SK-N-SH (cell line): ENCODE measurements around the gene SEMA6C. TPM values are rescaled to one million over a fixed set of nuclear protein-coding genes. Genes with fewer than 3 reads are reported as not detected.

Source experiments
- CTCF ChIA-PET: fragments of 300-600, 350-600 bp; formaldehyde crosslinking; extraction: SDS; loops from one replicate; lab custom pipeline; 2021; lab: Yijun Ruan, JAX
- POLR2A ChIA-PET: fragments of 350-600 bp; sonication (Branson Sonifier 250); formaldehyde crosslinking; extraction: SDS; loops from one replicate; lab custom pipeline; 2020; ENCODE audit warnings: antibody characterized with exemption, inconsistent platforms; lab: Yijun Ruan, JAX
- DNase-seq: peaks from one replicate; pipeline ENCODE4 v3.0.0; 2012
- H2AFZ ChIP-seq: fragments of 200-600 bp; sonication (generic); 2 replicates; pipeline ENCODE4 v1.8.1; 2016; ENCODE audit warnings: antibody characterized with exemption, mild to moderate bottlenecking, low read depth
- H3F3A ChIP-seq: fragments of 200-600 bp; sonication (generic); replicated peaks from 2 replicates; pipeline ENCODE3; 2016; ENCODE audit warnings: antibody characterized with exemption, mild to moderate bottlenecking; ENCODE audit not compliant: insufficient read depth
- H3K27ac ChIP-seq, 2 experiments: fragments of 200-500 bp in 1 of 2; fragments of 200-600 bp in 1 of 2; sonication (Bioruptor generic) in 1 of 2; sonication (generic), shearing (Covaris generic) in 1 of 2; 2 replicates each; pipeline versions ENCODE4 v1.5.1 to v1.6.1; 2014 to 2016; ENCODE audit warnings: low read depth in 2 of 2, inconsistent platforms in 1 of 2, low read length in 1 of 2, mild to moderate bottlenecking in 1 of 2, mixed read lengths in 1 of 2
- H3K27me3 ChIP-seq: fragments of 200-600 bp; sonication (generic), shearing (Covaris generic); 2 replicates; pipeline ENCODE4 v1.6.1; 2016; ENCODE audit warnings: mixed run types; ENCODE audit not compliant: insufficient read depth
- H3K36me3 ChIP-seq, 2 experiments: fragments of 200-500 bp in 1 of 2; fragments of 200-600 bp in 1 of 2; sonication (Bioruptor generic) in 1 of 2; sonication (generic) in 1 of 2; replicated peaks in 1 of 2; 2 replicates each; pipeline versions ENCODE3 to v1.5.1; 2014 to 2016; ENCODE audit warnings: low read length in 1 of 2, mild to moderate bottlenecking in 1 of 2; ENCODE audit not compliant: insufficient read depth in 2 of 2, control insufficient read depth in 1 of 2
- H3K4me1 ChIP-seq, 2 experiments: fragments of 200-500 bp in 1 of 2; fragments of 200-600 bp in 1 of 2; sonication (Bioruptor generic) in 1 of 2; sonication (generic), shearing (Covaris generic) in 1 of 2; 2 replicates each; pipeline versions ENCODE4 v1.5.1 to v1.6.1; 2014 to 2016; ENCODE audit warnings: low read depth in 1 of 2, low read length in 1 of 2, mixed run types in 1 of 2; ENCODE audit not compliant: insufficient read depth in 2 of 2, control insufficient read depth in 1 of 2
- H3K4me2 ChIP-seq: fragments of 200-600 bp; sonication (generic), shearing (Covaris generic); 2 replicates; pipeline ENCODE4 v1.6.1; 2017; ENCODE audit warnings: mixed run types
- H3K4me3 ChIP-seq, 2 experiments: fragments of 200-500 bp in 1 of 2; fragments of 200-600 bp in 1 of 2; sonication (Bioruptor generic) in 1 of 2; sonication (generic), shearing (Covaris generic) in 1 of 2; 2 replicates each; pipeline versions ENCODE4 v1.5.1 to v1.8.1; 2014 to 2016; ENCODE audit warnings: low read depth in 2 of 2, inconsistent platforms in 1 of 2, low read length in 1 of 2, mild to moderate bottlenecking in 1 of 2, mixed read lengths in 1 of 2, moderate library complexity in 1 of 2
- H3K79me2 ChIP-seq: fragments of 200-600 bp; sonication (generic); 2 replicates; pipeline ENCODE4 v1.8.1; 2017; ENCODE audit warnings: mild to moderate bottlenecking; ENCODE audit not compliant: insufficient read depth
- H3K9ac ChIP-seq: fragments of 200-600 bp; sonication (generic); 2 replicates; pipeline ENCODE4 v1.6.1; 2017; ENCODE audit warnings: mixed run types
- H3K9me2 ChIP-seq: fragments of 200-600 bp; sonication (generic); 2 replicates; pipeline ENCODE4 v1.6.1; 2017; ENCODE audit warnings: mixed run types
- H3K9me3 ChIP-seq: fragments of 200-600 bp; sonication (generic); 2 replicates; pipeline ENCODE4 v1.6.1; 2017; ENCODE audit warnings: mixed run types, mild to moderate bottlenecking, moderate library complexity
- H4K20me1 ChIP-seq: fragments of 200-600 bp; sonication (generic); 2 replicates; pipeline ENCODE4 v1.6.1; 2017; ENCODE audit warnings: mild to moderate bottlenecking, mixed run types; ENCODE audit not compliant: insufficient read depth
- CHD2 ChIP-seq: fragments of 150-350 bp; IDR thresholded peaks from 2 replicates; pipeline ENCODE4 v1.6.1; 2018; ENCODE audit warnings: low read length; ENCODE audit not compliant: partially characterized antibody
- EP300 ChIP-seq, 2 experiments: IDR thresholded peaks; 2 replicates each; pipeline versions ENCODE4 v1.4.0 to v1.6.1; 2012; ENCODE audit warnings: borderline replicate concordance in 1 of 2, low read depth in 1 of 2, low read length in 1 of 2
- MXI1 ChIP-seq: IDR thresholded peaks from 2 replicates; pipeline ENCODE4 v1.6.1; 2012; ENCODE audit warnings: mild to moderate bottlenecking, low read depth, low read length, improper control_type of control experiment
- NRF1 ChIP-seq: IDR thresholded peaks from 2 replicates; pipeline ENCODE4 v1.6.1; 2012; ENCODE audit warnings: low read depth, mild to moderate bottlenecking, low read length
- POLR2AphosphoS5 ChIP-seq: IDR thresholded peaks from 2 replicates; pipeline ENCODE4 v1.6.1; 2012; ENCODE audit warnings: low read depth, low read length
- RAD21 ChIP-seq: IDR thresholded peaks from 2 replicates; pipeline ENCODE4 v1.6.1; 2012; ENCODE audit warnings: mild to moderate bottlenecking, low read length
- RCOR1 ChIP-seq: fragments of 150-350 bp; IDR thresholded peaks from 2 replicates; pipeline ENCODE4 v1.6.1; 2017; ENCODE audit warnings: antibody characterized with exemption, low read length
- TAF1 ChIP-seq: IDR thresholded peaks from 2 replicates; pipeline ENCODE4 v1.6.1; 2012; ENCODE audit warnings: low read depth, mild to moderate bottlenecking, low read length, moderate library complexity, borderline replicate concordance
- WGBS: methylation state at CpG from one replicate; pipeline ENCODE4 v1.1.6; 2017; ENCODE audit warnings: low lambda C conversion rate; 5-methylcytosine and 5-hydroxymethylcytosine counted together
- polyA plus RNA-seq, 3 experiments: library from polyadenylated mRNA; depleted of rRNA; stranded (reverse); fragments of >200 nt; gene quantifications; 2 replicates each; pipeline ENCODE4 v1.2.3, GENCODE V29; 2012
- TF ChIP-seq, protein P1 (sequence below): IDR thresholded peaks from 2 replicates; pipeline ENCODE4 v1.4.0; 2012; ENCODE audit warnings: low read depth, borderline replicate concordance
- TF ChIP-seq, protein P2 (sequence below): IDR thresholded peaks from 2 replicates; pipeline ENCODE4; 2012
- TF ChIP-seq, protein P3 (sequence below): IDR thresholded peaks from 2 replicates; pipeline ENCODE4 v1.4.0; 2012; ENCODE audit warnings: low read depth, borderline replicate concordance
- TF ChIP-seq, protein P4 (sequence below): fragments of 200-600 bp; sonication (generic); IDR thresholded peaks from 2 replicates; pipeline ENCODE4 v1.6.1; 2017; ENCODE audit warnings: antibody characterized with exemption, mild to moderate bottlenecking, moderate library complexity

Gene SEMA6C, protein sequence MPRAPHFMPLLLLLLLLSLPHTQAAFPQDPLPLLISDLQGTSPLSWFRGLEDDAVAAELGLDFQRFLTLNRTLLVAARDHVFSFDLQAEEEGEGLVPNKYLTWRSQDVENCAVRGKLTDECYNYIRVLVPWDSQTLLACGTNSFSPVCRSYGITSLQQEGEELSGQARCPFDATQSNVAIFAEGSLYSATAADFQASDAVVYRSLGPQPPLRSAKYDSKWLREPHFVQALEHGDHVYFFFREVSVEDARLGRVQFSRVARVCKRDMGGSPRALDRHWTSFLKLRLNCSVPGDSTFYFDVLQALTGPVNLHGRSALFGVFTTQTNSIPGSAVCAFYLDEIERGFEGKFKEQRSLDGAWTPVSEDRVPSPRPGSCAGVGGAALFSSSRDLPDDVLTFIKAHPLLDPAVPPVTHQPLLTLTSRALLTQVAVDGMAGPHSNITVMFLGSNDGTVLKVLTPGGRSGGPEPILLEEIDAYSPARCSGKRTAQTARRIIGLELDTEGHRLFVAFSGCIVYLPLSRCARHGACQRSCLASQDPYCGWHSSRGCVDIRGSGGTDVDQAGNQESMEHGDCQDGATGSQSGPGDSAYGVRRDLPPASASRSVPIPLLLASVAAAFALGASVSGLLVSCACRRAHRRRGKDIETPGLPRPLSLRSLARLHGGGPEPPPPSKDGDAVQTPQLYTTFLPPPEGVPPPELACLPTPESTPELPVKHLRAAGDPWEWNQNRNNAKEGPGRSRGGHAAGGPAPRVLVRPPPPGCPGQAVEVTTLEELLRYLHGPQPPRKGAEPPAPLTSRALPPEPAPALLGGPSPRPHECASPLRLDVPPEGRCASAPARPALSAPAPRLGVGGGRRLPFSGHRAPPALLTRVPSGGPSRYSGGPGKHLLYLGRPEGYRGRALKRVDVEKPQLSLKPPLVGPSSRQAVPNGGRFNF
- 3.1 and 4.0 TPM in 2 replicates for polyA plus RNA-seq (2012; rRNA removed)
- 1.9 and 2.8 TPM in 2 replicates for polyA plus RNA-seq (2012; cell fraction: cytosol; rRNA removed)
- polyA plus RNA-seq (2012; cell fraction: nucleus; rRNA removed): 17.3 and 19.6 TPM in 2 replicates

DNA sequence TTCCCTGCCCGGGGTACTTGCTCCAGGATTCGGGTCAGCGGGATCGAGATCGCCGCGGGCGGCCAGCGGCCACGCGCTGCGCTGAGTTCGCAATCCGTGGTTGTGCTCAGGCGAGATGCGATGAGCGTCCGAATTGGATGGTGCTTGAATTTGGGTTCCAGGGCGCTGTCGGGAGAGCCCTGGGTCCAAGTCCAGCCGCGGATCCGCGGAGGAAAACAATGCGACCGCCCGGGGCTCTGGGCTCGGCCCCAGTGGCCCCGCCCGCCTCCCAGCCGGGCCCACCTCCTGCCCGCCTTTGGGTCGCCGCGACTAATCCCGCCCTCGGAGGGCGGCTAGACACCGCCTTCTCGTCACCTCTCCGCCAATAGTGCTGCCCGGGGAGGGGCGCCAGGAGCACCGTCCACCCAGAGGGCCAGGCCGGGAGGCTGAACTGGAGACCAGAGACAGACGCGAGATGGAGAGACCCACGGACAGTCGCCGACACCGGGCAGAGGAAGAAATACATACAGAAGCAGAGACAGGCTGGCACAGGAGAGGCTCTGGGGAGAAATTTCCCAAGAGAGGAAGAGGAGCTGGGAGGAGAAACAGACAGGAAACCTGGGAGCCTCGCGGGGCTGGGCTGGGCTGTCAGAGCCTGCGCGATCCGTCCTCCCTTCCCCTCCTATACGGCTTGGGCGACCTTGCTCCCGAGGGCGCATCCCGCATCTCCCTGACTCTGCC is at the start of gene SEMA6C:
SEMA6C (minus strand) TSS at position 220 of the 720 bp plus-strand sequence. CDS start 4,010 bp downstream, outside the sequence.
- TF ChIP-seq, protein P1, sequence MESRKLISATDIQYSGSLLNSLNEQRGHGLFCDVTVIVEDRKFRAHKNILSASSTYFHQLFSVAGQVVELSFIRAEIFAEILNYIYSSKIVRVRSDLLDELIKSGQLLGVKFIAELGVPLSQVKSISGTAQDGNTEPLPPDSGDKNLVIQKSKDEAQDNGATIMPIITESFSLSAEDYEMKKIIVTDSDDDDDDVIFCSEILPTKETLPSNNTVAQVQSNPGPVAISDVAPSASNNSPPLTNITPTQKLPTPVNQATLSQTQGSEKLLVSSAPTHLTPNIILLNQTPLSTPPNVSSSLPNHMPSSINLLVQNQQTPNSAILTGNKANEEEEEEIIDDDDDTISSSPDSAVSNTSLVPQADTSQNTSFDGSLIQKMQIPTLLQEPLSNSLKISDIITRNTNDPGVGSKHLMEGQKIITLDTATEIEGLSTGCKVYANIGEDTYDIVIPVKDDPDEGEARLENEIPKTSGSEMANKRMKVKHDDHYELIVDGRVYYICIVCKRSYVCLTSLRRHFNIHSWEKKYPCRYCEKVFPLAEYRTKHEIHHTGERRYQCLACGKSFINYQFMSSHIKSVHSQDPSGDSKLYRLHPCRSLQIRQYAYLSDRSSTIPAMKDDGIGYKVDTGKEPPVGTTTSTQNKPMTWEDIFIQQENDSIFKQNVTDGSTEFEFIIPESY: no peak
- TF ChIP-seq NRF1 (no peak), TAF1 (peak; percentile 85), CHD2 (peak; percentile 23), RCOR1 (no peak), RAD21 (no peak), POLR2AphosphoS5 (peak; percentile 77), MXI1 (peak; percentile 51; the same call in 1 of the 2 replicates), EP300 (IDR thresholded peaks at IDR 0.05; ENCODE audit: borderline replicate concordance in 1 of 2, low read depth in 1 of 2, low read length in 1 of 2) (no peak)
- TF ChIP-seq, protein P2, sequence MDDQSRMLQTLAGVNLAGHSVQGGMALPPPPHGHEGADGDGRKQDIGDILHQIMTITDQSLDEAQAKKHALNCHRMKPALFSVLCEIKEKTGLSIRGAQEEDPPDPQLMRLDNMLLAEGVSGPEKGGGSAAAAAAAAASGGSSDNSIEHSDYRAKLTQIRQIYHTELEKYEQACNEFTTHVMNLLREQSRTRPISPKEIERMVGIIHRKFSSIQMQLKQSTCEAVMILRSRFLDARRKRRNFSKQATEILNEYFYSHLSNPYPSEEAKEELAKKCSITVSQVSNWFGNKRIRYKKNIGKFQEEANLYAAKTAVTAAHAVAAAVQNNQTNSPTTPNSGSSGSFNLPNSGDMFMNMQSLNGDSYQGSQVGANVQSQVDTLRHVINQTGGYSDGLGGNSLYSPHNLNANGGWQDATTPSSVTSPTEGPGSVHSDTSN: 0 out of 2 replicates have a peak, but pooled peaks have one; percentile 13
- TF ChIP-seq, protein P3, sequence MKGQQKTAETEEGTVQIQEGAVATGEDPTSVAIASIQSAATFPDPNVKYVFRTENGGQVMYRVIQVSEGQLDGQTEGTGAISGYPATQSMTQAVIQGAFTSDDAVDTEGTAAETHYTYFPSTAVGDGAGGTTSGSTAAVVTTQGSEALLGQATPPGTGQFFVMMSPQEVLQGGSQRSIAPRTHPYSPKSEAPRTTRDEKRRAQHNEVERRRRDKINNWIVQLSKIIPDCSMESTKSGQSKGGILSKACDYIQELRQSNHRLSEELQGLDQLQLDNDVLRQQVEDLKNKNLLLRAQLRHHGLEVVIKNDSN: no peak
- TF ChIP-seq, protein P4, sequence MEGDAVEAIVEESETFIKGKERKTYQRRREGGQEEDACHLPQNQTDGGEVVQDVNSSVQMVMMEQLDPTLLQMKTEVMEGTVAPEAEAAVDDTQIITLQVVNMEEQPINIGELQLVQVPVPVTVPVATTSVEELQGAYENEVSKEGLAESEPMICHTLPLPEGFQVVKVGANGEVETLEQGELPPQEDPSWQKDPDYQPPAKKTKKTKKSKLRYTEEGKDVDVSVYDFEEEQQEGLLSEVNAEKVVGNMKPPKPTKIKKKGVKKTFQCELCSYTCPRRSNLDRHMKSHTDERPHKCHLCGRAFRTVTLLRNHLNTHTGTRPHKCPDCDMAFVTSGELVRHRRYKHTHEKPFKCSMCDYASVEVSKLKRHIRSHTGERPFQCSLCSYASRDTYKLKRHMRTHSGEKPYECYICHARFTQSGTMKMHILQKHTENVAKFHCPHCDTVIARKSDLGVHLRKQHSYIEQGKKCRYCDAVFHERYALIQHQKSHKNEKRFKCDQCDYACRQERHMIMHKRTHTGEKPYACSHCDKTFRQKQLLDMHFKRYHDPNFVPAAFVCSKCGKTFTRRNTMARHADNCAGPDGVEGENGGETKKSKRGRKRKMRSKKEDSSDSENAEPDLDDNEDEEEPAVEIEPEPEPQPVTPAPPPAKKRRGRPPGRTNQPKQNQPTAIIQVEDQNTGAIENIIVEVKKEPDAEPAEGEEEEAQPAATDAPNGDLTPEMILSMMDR: no peak
- TF ChIP-seq, all 33 proteins: peak for 5
- no peaks in the 10 kb centered on the region for H3K36me3 ChIP-seq
- peak; percentile 96 for DNase-seq
- H3K27ac ChIP-seq: peak within 1 kb of the TSS; percentile 21 to 60; a peak in 2 of 4 replicates
- 0% methylated on average over 37 of the region's 61 CpGs for WGBS
- H3K27me3 ChIP-seq: no peaks in the 10 kb centered on the region
- H3K9ac ChIP-seq: peak within 1 kb of the TSS; percentile 82
- no peaks in the 10 kb centered on the region for H4K20me1 ChIP-seq
- no peaks in the 10 kb centered on the region for H3F3A ChIP-seq
- peak within 1 kb of the TSS; percentile 70 to 91 for H3K4me3 ChIP-seq
- no peaks in the 10 kb centered on the region for H3K79me2 ChIP-seq
- H3K4me1 ChIP-seq: peaks cover 0 to 21% of the 10 kb centered on the region in 2 experiments; a peak in 1 of 4 replicates
- peak within 1 kb of the TSS; percentile 98 for H3K4me2 ChIP-seq
- ChIA-PET CTCF (interaction anchor here (1.1 to 6.8 kb wide), 2 partner anchors 9 to 16 kb away, joined by 3 to 40 read pairs; partner anchors contain the start of gene TNFAIP8L2), POLR2A (no interaction called here)
- H2AFZ ChIP-seq: peak within 1 kb of the TSS; percentile 87
- no peaks in the 10 kb centered on the region for H3K9me2 ChIP-seq
- no peaks in the 10 kb centered on the region for H3K9me3 ChIP-seq
